IMR-90 (cell line): ENCODE results near the gene INPP5A. TPM values are rescaled to one million over a fixed set of nuclear protein-coding genes. Genes with fewer than 3 reads are reported as not detected.

Experiments used
- ATAC-seq: fragments of 200-7000 bp; cut with Tn5 transposase; 2 replicates; pipeline ENCODE4 v1.9.1; 2020; ENCODE audit warnings: low read depth, mild to moderate bottlenecking, moderate library complexity
- BruUV-seq: library from RNA; stranded (reverse); fragments of 400-500 nt; replicated peaks from 2 replicates; lab custom pipeline; 2021; lab: Mats Ljungman, UMichigan
- CTCF ChIA-PET: fragments of 300-600 bp; formaldehyde crosslinking; extraction: SDS; loops from one replicate; lab custom pipeline; 2021; ENCODE audit warnings: antibody characterized with exemption; lab: Yijun Ruan, JAX
- POLR2A ChIA-PET: fragments of 300-600 bp; sonication (Branson Sonifier 250); formaldehyde crosslinking; loops from one replicate; lab custom pipeline; 2022; ENCODE audit warnings: antibody characterized with exemption; ENCODE audit not compliant: unreplicated experiment; lab: Charles Lee
- DNase-seq: peaks from one replicate; pipeline ENCODE4 v3.0.0; 2013
- H2AFZ ChIP-seq: replicated peaks from 2 replicates; pipeline ENCODE3; 2013; ENCODE audit warnings: low read length, mild to moderate bottlenecking; ENCODE audit not compliant: poor library complexity
- H2AK5ac ChIP-seq: 2 replicates; pipeline ENCODE4 v1.6.1; 2013; ENCODE audit warnings: low read depth, low read length, inconsistent platforms
- H2AK9ac ChIP-seq: replicated peaks from 2 replicates; pipeline ENCODE3; 2013; ENCODE audit warnings: mild to moderate bottlenecking, low read depth, low read length, moderate library complexity; ENCODE audit not compliant: poor library complexity
- H2BK120ac ChIP-seq: 2 replicates; pipeline ENCODE4 v1.6.1; 2013; ENCODE audit warnings: low read depth, low read length, inconsistent platforms
- H2BK15ac ChIP-seq: 3 replicates; pipeline ENCODE4 v1.6.1; 2013; ENCODE audit warnings: low read depth, low read length, inconsistent platforms
- H2BK20ac ChIP-seq: 2 replicates; pipeline ENCODE4 v1.6.1; 2013; ENCODE audit warnings: low read depth, mild to moderate bottlenecking, inconsistent platforms, low read length, moderate library complexity
- H2BK5ac ChIP-seq: 2 replicates; pipeline ENCODE4 v1.6.1; 2013; ENCODE audit warnings: mild to moderate bottlenecking, low read depth, low read length, inconsistent platforms; ENCODE audit not compliant: poor library complexity, severe bottlenecking
- H3K14ac ChIP-seq: replicated peaks from 2 replicates; pipeline ENCODE4 v1.6.1; 2013; ENCODE audit warnings: low read depth, low read length, inconsistent platforms
- H3K18ac ChIP-seq: 2 replicates; pipeline ENCODE4 v1.6.1; 2013; ENCODE audit warnings: low read depth, low read length, control low read depth
- H3K23ac ChIP-seq: 2 replicates; pipeline ENCODE4 v1.6.1; 2013; ENCODE audit warnings: low read depth, low read length, inconsistent platforms
- H3K27ac ChIP-seq: 2 replicates; pipeline ENCODE4 v1.5.1; 2013; ENCODE audit warnings: mild to moderate bottlenecking, control low read depth, low read length; ENCODE audit not compliant: insufficient read depth
- H3K27me3 ChIP-seq: 2 replicates; pipeline ENCODE4 v1.6.1; 2013; ENCODE audit warnings: low read length; ENCODE audit not compliant: control insufficient read depth, insufficient read depth
- H3K36me3 ChIP-seq: 2 replicates; pipeline ENCODE4 v1.6.1; 2013; ENCODE audit warnings: low read length, mixed read lengths; ENCODE audit not compliant: control insufficient read depth, insufficient read depth
- H3K4ac ChIP-seq: 2 replicates; pipeline ENCODE4 v1.6.1; 2013; ENCODE audit warnings: low read depth, low read length, inconsistent platforms
- H3K4me1 ChIP-seq: 2 replicates; pipeline ENCODE4 v1.6.1; 2013; ENCODE audit warnings: low read length, mixed read lengths; ENCODE audit not compliant: control insufficient read depth, insufficient read depth
- H3K4me2 ChIP-seq: 2 replicates; pipeline ENCODE4 v1.6.1; 2013; ENCODE audit warnings: low read depth, mild to moderate bottlenecking, control low read depth, low read length, moderate library complexity
- H3K4me3 ChIP-seq: 2 replicates; pipeline ENCODE4 v1.5.1; 2013; ENCODE audit warnings: low read depth, mild to moderate bottlenecking, control low read depth, low read length, moderate library complexity; ENCODE audit not compliant: insufficient read depth
- H3K56ac ChIP-seq: 2 replicates; pipeline ENCODE4 v1.6.1; 2013; ENCODE audit warnings: low read length, inconsistent platforms; ENCODE audit not compliant: insufficient read depth; ENCODE audit errors: extremely low read depth
- H3K79me1 ChIP-seq, 2 experiments: 2 replicates each; pipeline ENCODE4 v1.6.1; 2013; ENCODE audit warnings: low read length in 2 of 2, inconsistent platforms in 1 of 2, low read depth in 1 of 2
- H3K9ac ChIP-seq: 2 replicates; pipeline ENCODE4 v1.6.1; 2013; ENCODE audit warnings: low read depth, low read length, control low read depth
- H3K9me1 ChIP-seq: 2 replicates; pipeline ENCODE4 v1.6.1; 2013; ENCODE audit warnings: low read length, inconsistent platforms; ENCODE audit not compliant: insufficient read depth
- H3K9me3 ChIP-seq: 2 replicates; pipeline ENCODE4 v1.6.1; 2013; ENCODE audit warnings: low read length; ENCODE audit not compliant: control insufficient read depth, insufficient read depth
- H4K20me1 ChIP-seq: 2 replicates; pipeline ENCODE4 v1.6.1; 2013; ENCODE audit warnings: low read length, inconsistent platforms; ENCODE audit not compliant: insufficient read depth
- H4K5ac ChIP-seq: 2 replicates; pipeline ENCODE4 v1.6.1; 2013; ENCODE audit warnings: mild to moderate bottlenecking, low read depth, low read length, control low read depth
- H4K8ac ChIP-seq, 2 experiments: 2 replicates each; pipeline ENCODE4 v1.6.1; 2013; ENCODE audit warnings: low read depth in 2 of 2, low read length in 2 of 2, control low read depth in 1 of 2, inconsistent platforms in 1 of 2
- H4K91ac ChIP-seq: 2 replicates; pipeline ENCODE4 v1.6.1; 2013; ENCODE audit warnings: low read depth, low read length, inconsistent platforms; ENCODE audit not compliant: insufficient read depth
- CEBPB ChIP-seq: IDR thresholded peaks from 2 replicates; pipeline ENCODE4 v1.6.1; 2012; ENCODE audit warnings: low read depth, low read length, improper control_type of control experiment
- CHD1 ChIP-seq: IDR thresholded peaks from 2 replicates; pipeline ENCODE4 v1.6.1; 2012; ENCODE audit warnings: low read depth, low read length, improper control_type of control experiment
- FOS ChIP-seq: fragments of 150-350 bp; IDR thresholded peaks from 2 replicates; pipeline ENCODE4 v1.6.1; 2016; ENCODE audit warnings: low read depth, low read length
- MAFK ChIP-seq: IDR thresholded peaks from 2 replicates; pipeline ENCODE4 v1.6.1; 2012; ENCODE audit warnings: low read depth, low read length, improper control_type of control experiment
- MXI1 ChIP-seq: IDR thresholded peaks from 2 replicates; pipeline ENCODE4 v1.6.1; 2012; ENCODE audit warnings: low read depth, mild to moderate bottlenecking, low read length, moderate library complexity, borderline replicate concordance
- POLR2A ChIP-seq: IDR thresholded peaks from 2 replicates; pipeline ENCODE4 v1.6.1; 2012; ENCODE audit warnings: mild to moderate bottlenecking, low read depth, low read length
- RAD21 ChIP-seq: IDR thresholded peaks from 2 replicates; pipeline ENCODE4 v1.6.1; 2012; ENCODE audit warnings: low read length, improper control_type of control experiment
- WGBS, 2 experiments: methylation state at CpG; one replicate each; pipeline versions ENCODE4 v1.1.5 to v1.1.7; 2013; ENCODE audit warnings: missing lambda C conversion rate in 2 of 2; ENCODE audit not compliant: insufficient read length in 1 of 2; ENCODE audit errors: extremely low coverage in 2 of 2; 5-methylcytosine and 5-hydroxymethylcytosine counted together
- dilution Hi-C: fragments of 300-500 bp; cut with HindIII; formaldehyde crosslinking; loops from one replicate; pipeline ENCODE4 v1.14.3; 2018; ENCODE audit warnings: low sequenced_read_pairs; ENCODE audit not compliant: unreplicated experiment
- in situ Hi-C: fragments of 300-500 bp; cut with MboI; formaldehyde crosslinking; loops from 3 replicates; pipeline ENCODE4 v1.14.3; 2019; ENCODE audit warnings: low sequenced_read_pairs, inconsistent platforms, mixed read lengths
- intact Hi-C: fragments of 100-400 bp; cut with micrococcal nuclease; formaldehyde crosslinking; loops from 2 replicates; pipeline ENCODE4 v1.10.0; 2022
- polyA plus RNA-seq, 3 experiments: library from polyadenylated mRNA; depleted of rRNA; stranded (reverse); fragments of >200 nt; gene quantifications; 2 replicates each; pipeline ENCODE4 v1.2.3, GENCODE V29; 2012; ENCODE audit warnings: low replicate concordance in 1 of 3
- total RNA-seq: library from RNA; depleted of rRNA; stranded (reverse); fragments of >200 nt; gene quantifications from 2 replicates; pipeline ENCODE4 v1.2.3, GENCODE V29; 2012
- TF ChIP-seq, protein P1 (sequence below): conservative IDR thresholded peaks from 2 replicates; pipeline ENCODE4 v1.5.1; 2012; ENCODE audit warnings: mild to moderate bottlenecking, low read depth, low read length, improper control_type of control experiment
- TF ChIP-seq, protein P2 (sequence below): fragments of 150-350 bp; IDR thresholded peaks from 2 replicates; pipeline ENCODE4 v1.6.1; 2016; ENCODE audit warnings: low read depth, mild to moderate bottlenecking, low read length, moderate library complexity, borderline replicate concordance

INPP5A gene
- total and polyA plus RNA-seq, 2 of the 4 experiments (the other 2 are of a cell fraction): 21.4 to 36.7 TPM

DNA sequence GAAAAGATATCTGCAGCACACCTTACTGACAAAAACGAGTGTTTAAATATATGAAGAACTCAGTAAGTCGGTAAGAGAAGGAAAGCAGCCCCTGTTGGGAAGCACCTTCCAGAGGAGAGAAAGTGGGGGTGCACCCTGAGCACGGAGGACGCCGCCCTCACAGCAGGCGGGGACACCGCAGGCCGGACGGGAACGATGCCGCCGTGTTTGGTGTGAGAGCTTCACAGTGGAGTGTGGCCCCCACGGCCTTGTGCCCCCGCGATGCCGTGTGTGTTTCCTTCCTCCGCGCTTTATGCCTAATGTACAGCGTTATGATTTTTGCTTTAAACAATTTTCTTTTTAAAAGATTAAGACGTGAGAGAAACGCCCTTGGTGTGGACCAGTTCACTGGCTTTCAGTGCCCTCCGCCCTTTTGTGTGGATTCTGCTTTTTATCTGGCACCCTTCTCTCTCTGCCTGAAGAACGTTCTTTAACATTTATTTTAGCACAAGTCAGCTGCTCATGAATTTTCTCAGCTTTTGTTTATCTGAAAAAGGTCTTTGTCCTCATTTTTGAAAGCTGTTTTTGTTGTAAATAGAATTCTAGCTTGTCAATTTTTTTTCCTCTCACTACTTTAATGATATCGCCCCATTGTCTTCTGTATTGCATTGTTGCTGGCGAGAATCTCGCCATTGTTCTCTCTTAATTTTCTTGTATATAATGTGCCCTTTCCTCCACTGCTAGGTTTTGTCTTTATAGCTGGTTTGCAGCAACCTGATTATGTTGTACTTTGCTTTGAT lies 110.7 kb downstream of the INPP5A start:
- Histone ChIP-seq H3K27ac (no peak overlapping the region), H2AK5ac (no peak overlapping the region), H2BK15ac (no peak overlapping the region), H3K4ac (no peak overlapping the region), H2BK20ac (no peak overlapping the region), H2AFZ (no peak overlapping the region), H3K23ac (no peak overlapping the region), H3K4me2 (no peak overlapping the region), H4K8ac (no peak overlapping the region), H3K27me3 (no peaks in the 10 kb centered on the region), H4K91ac (no peak overlapping the region), H3K4me3 (no peak overlapping the region), H3K14ac (no peak overlapping the region), H4K20me1 (no peaks in the 10 kb centered on the region; the same call in 1 of the 2 replicates), H2BK120ac (no peak overlapping the region), H2AK9ac (peak overlapping the region; percentile 56), H3K79me1 (peaks cover 3 to 15% of the 10 kb centered on the region in 2 experiments; a peak in 3 of 4 replicates), H3K18ac (no peak overlapping the region), H4K5ac (no peak overlapping the region), H3K56ac (no peak overlapping the region), H2BK5ac (no peak overlapping the region), H3K9me3 (no peaks in the 10 kb centered on the region), H3K9ac (no peak overlapping the region), H3K36me3 (peaks cover 7% of the 10 kb centered on the region), H3K9me1 (no peaks in the 10 kb centered on the region), H3K4me1 (no peaks in the 10 kb centered on the region)
- ATAC-seq (no peak), DNase-seq (no peak)
- ChIA-PET CTCF (no interaction called here), POLR2A (no interaction called here)
- no TSS peak for BruUV-seq
- in situ Hi-C loops (no loop called here), intact Hi-C loops (no loop called here), dilution Hi-C loops (no loop called here)
- TF ChIP-seq RAD21 (no peak), FOS (no peak), CHD1 (no peak), MAFK (no peak), CEBPB (no peak), MXI1 (no peak), POLR2A (no peak)
- TF ChIP-seq, protein P1, sequence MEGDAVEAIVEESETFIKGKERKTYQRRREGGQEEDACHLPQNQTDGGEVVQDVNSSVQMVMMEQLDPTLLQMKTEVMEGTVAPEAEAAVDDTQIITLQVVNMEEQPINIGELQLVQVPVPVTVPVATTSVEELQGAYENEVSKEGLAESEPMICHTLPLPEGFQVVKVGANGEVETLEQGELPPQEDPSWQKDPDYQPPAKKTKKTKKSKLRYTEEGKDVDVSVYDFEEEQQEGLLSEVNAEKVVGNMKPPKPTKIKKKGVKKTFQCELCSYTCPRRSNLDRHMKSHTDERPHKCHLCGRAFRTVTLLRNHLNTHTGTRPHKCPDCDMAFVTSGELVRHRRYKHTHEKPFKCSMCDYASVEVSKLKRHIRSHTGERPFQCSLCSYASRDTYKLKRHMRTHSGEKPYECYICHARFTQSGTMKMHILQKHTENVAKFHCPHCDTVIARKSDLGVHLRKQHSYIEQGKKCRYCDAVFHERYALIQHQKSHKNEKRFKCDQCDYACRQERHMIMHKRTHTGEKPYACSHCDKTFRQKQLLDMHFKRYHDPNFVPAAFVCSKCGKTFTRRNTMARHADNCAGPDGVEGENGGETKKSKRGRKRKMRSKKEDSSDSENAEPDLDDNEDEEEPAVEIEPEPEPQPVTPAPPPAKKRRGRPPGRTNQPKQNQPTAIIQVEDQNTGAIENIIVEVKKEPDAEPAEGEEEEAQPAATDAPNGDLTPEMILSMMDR: no peak
- TF ChIP-seq, protein P2, sequence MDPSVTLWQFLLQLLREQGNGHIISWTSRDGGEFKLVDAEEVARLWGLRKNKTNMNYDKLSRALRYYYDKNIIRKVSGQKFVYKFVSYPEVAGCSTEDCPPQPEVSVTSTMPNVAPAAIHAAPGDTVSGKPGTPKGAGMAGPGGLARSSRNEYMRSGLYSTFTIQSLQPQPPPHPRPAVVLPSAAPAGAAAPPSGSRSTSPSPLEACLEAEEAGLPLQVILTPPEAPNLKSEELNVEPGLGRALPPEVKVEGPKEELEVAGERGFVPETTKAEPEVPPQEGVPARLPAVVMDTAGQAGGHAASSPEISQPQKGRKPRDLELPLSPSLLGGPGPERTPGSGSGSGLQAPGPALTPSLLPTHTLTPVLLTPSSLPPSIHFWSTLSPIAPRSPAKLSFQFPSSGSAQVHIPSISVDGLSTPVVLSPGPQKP: no peak
- 50% methylated on average over 3 of the region's 26 CpGs; no CpG with 5 or more reads in 1 of the 2 experiments for WGBS, 2 experiments
